HCT116 (cell line): Measurements from ENCODE around the gene CES5A.

Experiments
- EZH2phosphoT487 ChIP-seq: fragments of 200-600 bp; IDR thresholded peaks from 2 replicates; pipeline ENCODE4 v1.6.1; 2018; ENCODE audit warnings: antibody characterized with exemption, borderline replicate concordance
- SIN3A ChIP-seq: IDR thresholded peaks from 2 replicates; pipeline ENCODE4 v1.6.1; 2012; ENCODE audit warnings: low read depth
- SP1 ChIP-seq: IDR thresholded peaks from 2 replicates; pipeline ENCODE4 v1.6.1; 2012; ENCODE audit warnings: low read depth
- YY1 ChIP-seq: IDR thresholded peaks from 2 replicates; pipeline ENCODE4 v1.6.1; 2011; ENCODE audit warnings: low read length, low read depth, moderate library complexity, mild to moderate bottlenecking; ENCODE audit not compliant: insufficient replicate concordance; ENCODE audit errors: extremely low read depth
- TF ChIP-seq, protein P1 (sequence below), 3 experiments: fragments of 200-600 bp in 1 of 3; sonication (generic) in 1 of 3; IDR thresholded peaks in 2 of 3; conservative IDR thresholded peaks in 1 of 3; 2 replicates each; pipeline ENCODE4 v1.5.1; 2012 to 2017; ENCODE audit warnings: low read depth in 2 of 3, low read length in 2 of 3, antibody characterized with exemption in 1 of 3, borderline replicate concordance in 1 of 3, control low read depth in 1 of 3, mild to moderate bottlenecking in 1 of 3, mixed read lengths in 1 of 3, mixed run types in 1 of 3, moderate library complexity in 1 of 3; ENCODE audit not compliant: insufficient read depth in 1 of 3

- TF ChIP-seq SP1 (no peak), SIN3A (no peak), EZH2phosphoT487 (no peak), YY1 (no peak)
- TF ChIP-seq, protein P1, sequence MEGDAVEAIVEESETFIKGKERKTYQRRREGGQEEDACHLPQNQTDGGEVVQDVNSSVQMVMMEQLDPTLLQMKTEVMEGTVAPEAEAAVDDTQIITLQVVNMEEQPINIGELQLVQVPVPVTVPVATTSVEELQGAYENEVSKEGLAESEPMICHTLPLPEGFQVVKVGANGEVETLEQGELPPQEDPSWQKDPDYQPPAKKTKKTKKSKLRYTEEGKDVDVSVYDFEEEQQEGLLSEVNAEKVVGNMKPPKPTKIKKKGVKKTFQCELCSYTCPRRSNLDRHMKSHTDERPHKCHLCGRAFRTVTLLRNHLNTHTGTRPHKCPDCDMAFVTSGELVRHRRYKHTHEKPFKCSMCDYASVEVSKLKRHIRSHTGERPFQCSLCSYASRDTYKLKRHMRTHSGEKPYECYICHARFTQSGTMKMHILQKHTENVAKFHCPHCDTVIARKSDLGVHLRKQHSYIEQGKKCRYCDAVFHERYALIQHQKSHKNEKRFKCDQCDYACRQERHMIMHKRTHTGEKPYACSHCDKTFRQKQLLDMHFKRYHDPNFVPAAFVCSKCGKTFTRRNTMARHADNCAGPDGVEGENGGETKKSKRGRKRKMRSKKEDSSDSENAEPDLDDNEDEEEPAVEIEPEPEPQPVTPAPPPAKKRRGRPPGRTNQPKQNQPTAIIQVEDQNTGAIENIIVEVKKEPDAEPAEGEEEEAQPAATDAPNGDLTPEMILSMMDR (IDR thresholded peaks at IDR 0.05 in 2 of 3, conservative IDR thresholded peaks at IDR 0.05 in 1 of 3; ENCODE audit: borderline replicate concordance in 1 of 3, insufficient read depth in 1 of 3, low read depth in 2 of 3, low read length in 2 of 3) = peak; percentile 58 to 75 (median 74); a peak in 5 of 6 replicates
Observed at GRCh38 chr16:55842369-55843104, 32.6 kb downstream of the CES5A start.
